Measurements from ENCODE around the gene MYLK3. TPM values are rescaled to one million over a fixed set of nuclear protein-coding genes. Genes with fewer than 3 reads are reported as not detected.
"Not testable (repeated sequence)": the region's sequence is repeated elsewhere in the genome, so short reads cannot be mapped to it uniquely, and the experiment has no call there.

Gene MYLK3
- total RNA-seq, 1 experiment from 2014 or later: 0.80 TPM

DNA sequence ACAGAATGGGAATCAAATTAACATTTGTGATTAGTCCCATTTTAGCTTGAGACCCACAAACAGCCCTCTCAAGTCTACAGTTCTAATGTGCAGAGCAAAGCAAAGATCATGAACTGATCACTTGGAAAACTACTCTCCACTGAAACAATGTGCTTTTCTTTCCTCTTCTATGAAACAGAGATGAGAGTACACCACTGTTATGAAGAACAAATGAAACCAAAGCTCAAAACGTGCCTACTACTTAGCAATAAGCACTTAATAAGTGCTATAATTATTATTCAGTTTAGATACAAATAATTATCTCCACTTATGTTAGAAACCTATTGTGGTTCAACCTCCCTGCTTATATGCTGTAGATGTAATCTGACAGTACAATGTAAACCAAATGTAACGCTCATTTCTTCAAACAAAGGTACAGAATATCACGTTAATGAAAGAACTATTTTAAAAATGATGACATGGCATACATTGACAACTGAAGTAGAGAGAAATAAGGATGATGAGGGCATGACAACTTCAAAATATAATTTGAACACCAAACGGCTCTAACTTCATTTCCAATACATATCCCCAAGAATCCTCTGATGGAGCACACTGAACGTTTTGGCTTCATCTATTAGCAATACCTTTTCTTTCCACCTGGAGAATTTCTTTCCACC, 61.2 kb downstream of the MYLK3 start:
- no peak for DNase-seq
- BruUV-seq (replicated peaks): no TSS peak
- Mint-ChIP-seq H3K36me3 (ENCODE audit: insufficient read depth, unreplicated experiment) (no peaks in the 10 kb centered on the region), H3K27me3 (ENCODE audit: unreplicated experiment) (no peaks in the 10 kb centered on the region), H3K4me1 (ENCODE audit: low read depth, unreplicated experiment) (peaks cover 51% of the 10 kb centered on the region), H3K27ac (ENCODE audit: unreplicated experiment) (no peak overlapping the region), H3K4me3 (ENCODE audit: low read depth, unreplicated experiment) (no peak overlapping the region), H3K9me3 (ENCODE audit: low read depth, unreplicated experiment) (no peaks in the 10 kb centered on the region)
- CTCF ChIA-PET: interaction anchor here (0.6 to 1.1 kb wide), 2 partner anchors 55 to 319 kb away, joined by 3 to 4 read pairs; no protein-coding TSS in a partner anchor
- TF ChIP-seq, protein P1, sequence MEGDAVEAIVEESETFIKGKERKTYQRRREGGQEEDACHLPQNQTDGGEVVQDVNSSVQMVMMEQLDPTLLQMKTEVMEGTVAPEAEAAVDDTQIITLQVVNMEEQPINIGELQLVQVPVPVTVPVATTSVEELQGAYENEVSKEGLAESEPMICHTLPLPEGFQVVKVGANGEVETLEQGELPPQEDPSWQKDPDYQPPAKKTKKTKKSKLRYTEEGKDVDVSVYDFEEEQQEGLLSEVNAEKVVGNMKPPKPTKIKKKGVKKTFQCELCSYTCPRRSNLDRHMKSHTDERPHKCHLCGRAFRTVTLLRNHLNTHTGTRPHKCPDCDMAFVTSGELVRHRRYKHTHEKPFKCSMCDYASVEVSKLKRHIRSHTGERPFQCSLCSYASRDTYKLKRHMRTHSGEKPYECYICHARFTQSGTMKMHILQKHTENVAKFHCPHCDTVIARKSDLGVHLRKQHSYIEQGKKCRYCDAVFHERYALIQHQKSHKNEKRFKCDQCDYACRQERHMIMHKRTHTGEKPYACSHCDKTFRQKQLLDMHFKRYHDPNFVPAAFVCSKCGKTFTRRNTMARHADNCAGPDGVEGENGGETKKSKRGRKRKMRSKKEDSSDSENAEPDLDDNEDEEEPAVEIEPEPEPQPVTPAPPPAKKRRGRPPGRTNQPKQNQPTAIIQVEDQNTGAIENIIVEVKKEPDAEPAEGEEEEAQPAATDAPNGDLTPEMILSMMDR (IDR thresholded peaks at IDR 0.05; ENCODE audit: unreplicated experiment): no peak
- intact Hi-C loops (cut with micrococcal nuclease; ENCODE audit: unreplicated experiment): loop anchor here (5.0 kb wide), 1 partner anchor 115 kb away; no protein-coding TSS in a partner anchor

DNA sequence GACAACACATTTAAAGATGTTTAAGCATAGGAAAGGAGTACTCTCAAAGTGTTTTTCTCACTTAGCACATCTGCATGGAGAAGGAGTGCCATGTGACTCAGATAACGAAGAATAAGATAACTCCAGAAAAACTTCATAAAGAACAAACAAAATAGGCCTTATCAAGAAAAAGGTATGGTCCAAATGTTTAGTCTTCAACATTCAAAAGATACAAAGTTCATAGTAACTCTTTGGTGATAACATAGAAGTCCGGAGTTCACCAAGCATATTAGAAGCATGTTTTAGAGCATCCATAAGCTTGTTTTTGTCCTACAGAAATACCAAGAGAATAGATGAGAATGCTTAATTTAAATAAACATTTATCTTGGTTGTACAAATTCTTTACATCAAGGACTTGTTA, 66.3 kb downstream of the MYLK3 start:
- H3K4me3 Mint-ChIP-seq (ENCODE audit: low read depth, unreplicated experiment); BruUV-seq (replicated peaks); CTCF ChIA-PET; H3K9me3 Mint-ChIP-seq (ENCODE audit: low read depth, unreplicated experiment); H3K27ac Mint-ChIP-seq (ENCODE audit: unreplicated experiment); intact Hi-C loops (cut with micrococcal nuclease; ENCODE audit: unreplicated experiment); DNase-seq; H3K27me3 Mint-ChIP-seq (ENCODE audit: unreplicated experiment): not testable (repeated sequence)
- H3K36me3 Mint-ChIP-seq (ENCODE audit: insufficient read depth, unreplicated experiment): peaks cover 32% of the 10 kb centered on the region
- peaks cover 33% of the 10 kb centered on the region for H3K4me1 Mint-ChIP-seq (ENCODE audit: low read depth, unreplicated experiment)

DNA sequence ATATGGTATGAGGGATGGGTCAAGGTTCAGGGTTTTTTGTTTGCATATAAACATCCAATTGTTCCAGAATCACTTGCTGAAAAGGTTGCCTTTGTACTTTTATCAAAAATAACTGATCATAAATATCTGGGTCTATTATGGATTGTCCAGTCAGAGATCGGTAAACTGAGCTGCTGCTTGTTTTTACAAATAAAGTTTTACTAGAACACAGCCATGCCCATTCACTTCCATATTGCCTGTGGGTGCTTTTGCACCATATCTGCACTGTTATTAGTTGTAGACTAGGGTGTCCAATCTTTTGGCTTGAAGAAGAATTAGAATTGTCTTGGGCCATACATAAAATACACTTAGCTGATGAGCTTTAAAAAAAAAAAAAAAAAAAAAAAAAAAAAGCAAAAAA, 70.2 kb downstream of the MYLK3 start:
- intact Hi-C loops (cut with micrococcal nuclease; ENCODE audit: unreplicated experiment); DNase-seq; H3K4me3 Mint-ChIP-seq (ENCODE audit: low read depth, unreplicated experiment); H3K27ac Mint-ChIP-seq (ENCODE audit: unreplicated experiment); H3K27me3 Mint-ChIP-seq (ENCODE audit: unreplicated experiment); H3K4me1 Mint-ChIP-seq (ENCODE audit: low read depth, unreplicated experiment); H3K9me3 Mint-ChIP-seq (ENCODE audit: low read depth, unreplicated experiment); BruUV-seq (replicated peaks): not testable (repeated sequence)
- CTCF ChIA-PET: interaction anchor here (0.6 kb wide), 1 partner anchor 13 kb away, joined by 3 read pairs; no protein-coding TSS in a partner anchor
- H3K36me3 Mint-ChIP-seq (ENCODE audit: insufficient read depth, unreplicated experiment): peaks cover 57% of the 10 kb centered on the region

DNA sequence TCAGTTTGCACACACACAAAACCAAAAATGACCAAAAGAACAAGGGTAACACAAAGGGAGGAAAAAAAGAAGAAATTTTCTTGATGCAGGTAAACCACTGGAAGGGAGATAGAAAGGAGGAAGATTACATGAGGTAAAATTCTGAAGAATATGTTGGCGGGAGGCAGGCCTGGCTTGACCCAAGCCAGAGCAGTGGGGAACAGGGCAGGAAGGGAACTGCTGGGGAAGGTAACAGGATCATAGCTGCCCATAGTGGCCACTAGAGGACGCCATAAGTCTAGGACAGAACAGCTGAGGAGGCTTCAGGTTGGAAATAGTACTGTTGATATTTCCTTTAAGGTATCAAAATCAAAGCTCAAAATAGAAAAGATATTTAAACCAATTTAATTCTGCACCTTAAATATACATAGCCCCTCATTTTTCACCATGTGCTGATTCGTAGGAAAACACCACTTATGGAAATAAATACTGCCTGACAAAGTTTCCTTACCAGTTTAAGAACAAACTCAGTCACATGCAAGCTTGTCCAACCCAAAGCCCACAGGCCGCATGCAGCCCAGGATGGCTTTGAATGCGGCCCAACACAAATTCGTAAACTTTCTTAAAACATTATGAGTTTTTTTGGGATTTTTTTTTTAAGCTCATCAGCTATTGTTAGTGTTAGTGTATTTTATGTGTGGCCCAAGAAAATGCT, 74.7 kb downstream of the MYLK3 start:
- CTCF ChIA-PET: interaction anchor here (0.7 to 1.4 kb wide), 7 partner anchors 11 to 235 kb away, joined by 3 to 9 read pairs (median 7); partner anchors contain the start of gene ORC6

DNA sequence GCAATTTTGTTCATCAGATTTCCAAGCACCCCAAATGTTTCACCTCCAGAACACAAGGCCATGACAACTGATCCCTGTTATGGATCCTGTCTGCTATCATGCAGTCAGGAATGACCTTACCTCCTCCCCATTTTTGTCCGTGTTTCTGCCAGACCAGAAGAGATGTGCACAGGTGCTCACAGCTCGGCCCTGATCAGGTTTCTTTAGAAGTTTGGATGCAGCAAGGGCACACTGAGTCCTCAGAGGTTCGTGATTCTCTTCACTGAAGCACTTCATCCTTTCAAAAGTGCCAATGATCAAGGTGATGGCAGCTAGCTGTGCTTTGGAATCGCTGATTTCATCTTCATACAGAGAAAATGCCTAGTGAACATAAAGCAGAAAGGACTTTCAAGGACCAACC, 86.0 kb downstream of the MYLK3 start:
- Mint-ChIP-seq H3K9me3 (ENCODE audit: low read depth, unreplicated experiment) (no peaks in the 10 kb centered on the region), H3K27ac (ENCODE audit: unreplicated experiment) (no peak overlapping the region), H3K36me3 (ENCODE audit: insufficient read depth, unreplicated experiment) (peaks cover 79% of the 10 kb centered on the region), H3K4me3 (ENCODE audit: low read depth, unreplicated experiment) (no peak overlapping the region), H3K4me1 (ENCODE audit: low read depth, unreplicated experiment) (no peaks in the 10 kb centered on the region), H3K27me3 (ENCODE audit: unreplicated experiment) (no peaks in the 10 kb centered on the region)
- intact Hi-C loops (cut with micrococcal nuclease; ENCODE audit: unreplicated experiment): no loop called here
- TF ChIP-seq, protein P1 (IDR thresholded peaks at IDR 0.05; ENCODE audit: unreplicated experiment): no peak
- CTCF ChIA-PET: interaction anchor here (1.3 kb wide), 1 partner anchor 11 kb away, joined by 4 read pairs; no protein-coding TSS in a partner anchor
- DNase-seq: no peak
- no TSS peak for BruUV-seq (replicated peaks)

More for the DNA sequence above, 74.7 kb downstream of the MYLK3 start:
- BruUV-seq (replicated peaks): no TSS peak
- DNase-seq: peak; percentile 57
- Mint-ChIP-seq H3K27me3 (ENCODE audit: unreplicated experiment) (no peaks in the 10 kb centered on the region), H3K4me3 (ENCODE audit: low read depth, unreplicated experiment) (no peak overlapping the region), H3K27ac (ENCODE audit: unreplicated experiment) (no peak overlapping the region), H3K36me3 (ENCODE audit: insufficient read depth, unreplicated experiment) (peaks cover 68% of the 10 kb centered on the region), H3K4me1 (ENCODE audit: low read depth, unreplicated experiment) (peaks cover 8% of the 10 kb centered on the region), H3K9me3 (ENCODE audit: low read depth, unreplicated experiment) (no peaks in the 10 kb centered on the region)
- intact Hi-C loops (cut with micrococcal nuclease; ENCODE audit: unreplicated experiment): loop anchor here (1.0 to 5.0 kb wide), 3 partner anchors 51 to 234 kb away; partner anchors contain the start of gene SHCBP1
- TF ChIP-seq, protein P1 (IDR thresholded peaks at IDR 0.05; ENCODE audit: unreplicated experiment): peak; percentile 84
